H1 (cell line): ENCODE measurements around the gene MTTP. TPM values are rescaled to one million over a fixed set of nuclear protein-coding genes. Genes with fewer than 3 reads are reported as not detected.

Experiments
- CTCF ChIA-PET: fragments of 300-600 bp; sonication (Branson Sonifier 250); formaldehyde crosslinking; loops from one replicate; lab custom pipeline; 2021; ENCODE audit not compliant: partially characterized antibody; lab: Charles Lee
- POLR2A ChIA-PET: fragments of 300-600 bp; sonication (Branson Sonifier 250); formaldehyde crosslinking; loops from one replicate; lab custom pipeline; 2021; ENCODE audit warnings: inconsistent platforms; ENCODE audit not compliant: partially characterized antibody; lab: Charles Lee
- DNase-seq, 2 experiments: peaks; one replicate each; pipeline versions ENCODE4 v3.0.0 to v3.0.0-alpha.2; 2010 to 2022; ENCODE audit warnings: low spot score in 2 of 2, low read depth in 1 of 2, mixed read lengths in 1 of 2
- FAIRE-seq: peaks from 2 replicates; lab custom pipeline; 2011; peaks lifted over from hg19 to GRCh38; lab: Jason Lieb, UNC
- H2AFZ ChIP-seq: 2 replicates; pipeline ENCODE4 v1.8.1; 2012; ENCODE audit warnings: low read length, inconsistent platforms
- H2AK5ac ChIP-seq: 2 replicates; pipeline ENCODE4 v1.6.1; 2013; ENCODE audit warnings: low read depth, low read length
- H2BK120ac ChIP-seq: replicated peaks from 2 replicates; pipeline ENCODE3; 2013; ENCODE audit warnings: low read depth, low read length, inconsistent platforms
- H2BK12ac ChIP-seq: 2 replicates; pipeline ENCODE4 v1.6.1; 2013; ENCODE audit warnings: low read depth, low read length
- H2BK15ac ChIP-seq: 2 replicates; pipeline ENCODE4 v1.6.1; 2013; ENCODE audit warnings: low read length
- H2BK20ac ChIP-seq: 2 replicates; pipeline ENCODE4 v1.6.1; 2013; ENCODE audit warnings: low read length
- H2BK5ac ChIP-seq: 2 replicates; pipeline ENCODE4 v1.6.1; 2013; ENCODE audit warnings: low read depth, low read length
- H3K14ac ChIP-seq: 2 replicates; pipeline ENCODE4 v1.6.1; 2013; ENCODE audit warnings: inconsistent platforms; ENCODE audit not compliant: insufficient read length
- H3K18ac ChIP-seq: 2 replicates; pipeline ENCODE4 v1.6.1; 2013; ENCODE audit warnings: low read length; ENCODE audit errors: extremely low read depth
- H3K23ac ChIP-seq: 2 replicates; pipeline ENCODE4 v1.6.1; 2013; ENCODE audit warnings: inconsistent platforms; ENCODE audit not compliant: insufficient read length
- H3K23me2 ChIP-seq: 2 replicates; pipeline ENCODE4 v1.6.1; 2013; ENCODE audit warnings: low read depth, low read length
- H3K27ac ChIP-seq: 2 replicates; pipeline ENCODE4 v1.6.1; 2011; ENCODE audit warnings: low read depth, low read length, inconsistent platforms
- H3K27me3 ChIP-seq, 4 experiments: replicated peaks in 1 of 4; 1 replicate in 1 of 4; 2 replicates in 3 of 4; pipeline versions ENCODE4 v1.6.1 to v1.8.1; 2011 to 2013; ENCODE audit warnings: low read length in 3 of 4, mild to moderate bottlenecking in 3 of 4, inconsistent platforms in 2 of 4, mixed read lengths in 2 of 4, moderate library complexity in 1 of 4; ENCODE audit not compliant: control insufficient read depth in 3 of 4, insufficient read depth in 3 of 4; ENCODE audit errors: extremely low read depth in 1 of 4
- H3K36me3 ChIP-seq, 4 experiments: 2 replicates each; pipeline versions ENCODE4 v1.6.1 to v1.8.1; 2011 to 2013; ENCODE audit warnings: mild to moderate bottlenecking in 4 of 4, low read length in 3 of 4, moderate library complexity in 2 of 4, control low read depth in 1 of 4, inconsistent platforms in 1 of 4; ENCODE audit not compliant: insufficient read depth in 4 of 4, control insufficient read depth in 2 of 4
- H3K4ac ChIP-seq: replicated peaks from 2 replicates; pipeline ENCODE3; 2013; ENCODE audit warnings: low read length, low read depth, mixed read lengths, inconsistent platforms; ENCODE audit not compliant: insufficient read length
- H3K4me1 ChIP-seq, 4 experiments: replicated peaks in 1 of 4; 1 replicate in 1 of 4; 2 replicates in 3 of 4; pipeline versions ENCODE4 v1.6.1 to v1.8.1; 2011 to 2013; ENCODE audit warnings: low read length in 3 of 4, inconsistent platforms in 2 of 4, mixed read lengths in 1 of 4; ENCODE audit not compliant: insufficient read depth in 4 of 4, control insufficient read depth in 3 of 4
- H3K4me2 ChIP-seq, 2 experiments: 2 replicates each; pipeline versions ENCODE4 v1.6.1 to v1.8.1; 2011 to 2013; ENCODE audit warnings: low read depth in 2 of 2, low read length in 2 of 2, control low read depth in 1 of 2, inconsistent platforms in 1 of 2, mild to moderate bottlenecking in 1 of 2; ENCODE audit not compliant: insufficient read depth in 1 of 2
- H3K4me3 ChIP-seq, 4 experiments: fragments of 200-600, 300-600 bp in 1 of 4; sonication (generic), shearing (Covaris generic), sonication (Bioruptor Twin) in 1 of 4; 2 replicates each; pipeline versions ENCODE4 v1.5.1 to v1.8.1; 2011 to 2016; ENCODE audit warnings: low read length in 4 of 4, low read depth in 3 of 4, control low read depth in 2 of 4, inconsistent platforms in 2 of 4, mild to moderate bottlenecking in 2 of 4, mixed read lengths in 1 of 4, moderate library complexity in 1 of 4; ENCODE audit not compliant: insufficient read depth in 2 of 4; ENCODE audit errors: extremely low read depth in 1 of 4
- H3K56ac ChIP-seq: replicated peaks from 2 replicates; pipeline ENCODE3; 2013; ENCODE audit warnings: low read depth, mild to moderate bottlenecking, mixed read lengths, low read length, inconsistent platforms; ENCODE audit not compliant: insufficient read length
- H3K79me1 ChIP-seq: 2 replicates; pipeline ENCODE4 v1.6.1; 2013; ENCODE audit warnings: low read depth, low read length, control low read depth
- H3K79me2 ChIP-seq, 2 experiments: 2 replicates each; pipeline versions ENCODE4 v1.6.1 to v1.8.1; 2012 to 2013; ENCODE audit warnings: low read length in 2 of 2, mild to moderate bottlenecking in 2 of 2, inconsistent platforms in 1 of 2; ENCODE audit not compliant: insufficient read depth in 2 of 2, control insufficient read depth in 1 of 2
- H3K9ac ChIP-seq, 4 experiments: replicated peaks in 1 of 4; 1 replicate in 1 of 4; 2 replicates in 3 of 4; pipeline versions ENCODE4 v1.6.1 to v1.8.1; 2011 to 2013; ENCODE audit warnings: low read depth in 3 of 4, low read length in 3 of 4, control low read depth in 2 of 4, mild to moderate bottlenecking in 2 of 4, moderate library complexity in 2 of 4, inconsistent platforms in 1 of 4; ENCODE audit errors: extremely low read depth in 1 of 4
- H3K9me3 ChIP-seq, 2 experiments: 2 replicates each; pipeline versions ENCODE4 v1.6.1 to v1.8.1; 2012 to 2013; ENCODE audit warnings: mild to moderate bottlenecking in 2 of 2, moderate library complexity in 2 of 2, control low read depth in 1 of 2, inconsistent platforms in 1 of 2, low read depth in 1 of 2, low read length in 1 of 2, mixed read lengths in 1 of 2; ENCODE audit not compliant: insufficient read depth in 2 of 2
- H4K20me1 ChIP-seq, 2 experiments: replicated peaks in 1 of 2; 2 replicates each; pipeline versions ENCODE3 to v1.8.1; 2011 to 2013; ENCODE audit warnings: inconsistent platforms in 2 of 2, low read length in 2 of 2, mild to moderate bottlenecking in 1 of 2; ENCODE audit not compliant: insufficient read depth in 2 of 2, control insufficient read depth in 1 of 2
- H4K5ac ChIP-seq: 2 replicates; pipeline ENCODE4 v1.6.1; 2013; ENCODE audit warnings: low read length, low read depth, mixed read lengths, inconsistent platforms; ENCODE audit not compliant: insufficient read length
- H4K8ac ChIP-seq: 2 replicates; pipeline ENCODE4 v1.8.0; 2013; ENCODE audit warnings: mild to moderate bottlenecking, moderate library complexity, low read length, inconsistent platforms; ENCODE audit not compliant: insufficient read depth; ENCODE audit errors: extremely low read depth
- H4K91ac ChIP-seq: replicated peaks from 2 replicates; pipeline ENCODE3; 2013; ENCODE audit warnings: low read length, mixed read lengths, inconsistent platforms; ENCODE audit not compliant: insufficient read length
- CBX8 ChIP-seq: fragments of 300-800, 300-1000 bp; sonication (generic); IDR thresholded peaks from 2 replicates; pipeline ENCODE4 v1.7.1; 2016; ENCODE audit warnings: low read depth, low read length, borderline replicate concordance
- CHD1 ChIP-seq: IDR thresholded peaks from 2 replicates; pipeline ENCODE4 v1.6.1; 2012; ENCODE audit warnings: low read depth, low read length, improper control_type of control experiment
- CTBP2 ChIP-seq: IDR thresholded peaks from 2 replicates; pipeline ENCODE4 v1.7.0; 2011; ENCODE audit warnings: borderline replicate concordance, mild to moderate bottlenecking, moderate library complexity, mixed read lengths, low read length; ENCODE audit not compliant: insufficient read depth, insufficient read length
- EGR1 ChIP-seq: IDR thresholded peaks from 2 replicates; pipeline ENCODE4 v1.6.1; 2011; ENCODE audit warnings: low read depth, low read length, borderline replicate concordance
- GTF2F1 ChIP-seq: IDR thresholded peaks from 2 replicates; pipeline ENCODE4 v1.6.1; 2012; ENCODE audit warnings: low read depth, low read length, improper control_type of control experiment, borderline replicate concordance
- KDM1A ChIP-seq: fragments of 200-600, 300-600 bp; sonication (generic); IDR thresholded peaks from 2 replicates; pipeline ENCODE4 v1.7.1; 2016; ENCODE audit warnings: mild to moderate bottlenecking, low read length, borderline replicate concordance
- NANOG ChIP-seq: IDR thresholded peaks from 2 replicates; pipeline ENCODE4 v1.6.1; 2011; ENCODE audit warnings: low read length, low read depth, mild to moderate bottlenecking, inconsistent platforms; ENCODE audit not compliant: insufficient read depth, poor library complexity, severe bottlenecking
- TCF12 ChIP-seq: IDR thresholded peaks from 2 replicates; pipeline ENCODE4 v1.6.1; 2011; ENCODE audit warnings: low read depth, mild to moderate bottlenecking, low read length
- TEAD4 ChIP-seq: IDR thresholded peaks from 2 replicates; pipeline ENCODE4 v1.6.1; 2012; ENCODE audit warnings: low read depth, low read length, inconsistent platforms, mixed read lengths
- WGBS, 2 experiments: shearing (Covaris generic) in 1 of 2; methylation state at CpG; one replicate each; pipeline versions ENCODE4 v1.1.6 to v1.1.7; 2013 to 2015; ENCODE audit warnings: low lambda C conversion rate in 2 of 2, mixed read lengths in 2 of 2, inconsistent platforms in 1 of 2, low coverage in 1 of 2, missing lambda C conversion rate in 1 of 2; ENCODE audit not compliant: insufficient replicate concordance in 2 of 2, insufficient coverage in 1 of 2, insufficient read length in 1 of 2; ENCODE audit errors: extremely low coverage in 1 of 2, missing lambda C conversion rate in 1 of 2; 5-methylcytosine and 5-hydroxymethylcytosine counted together
- polyA plus RNA-seq, 7 experiments: library from polyadenylated mRNA; depleted of rRNA in 3 of 7; stranded (reverse) in 5 of 7; unstranded in 2 of 7; fragments of >200 nt in 5 of 7; fragments of 200-250 nt in 2 of 7; gene quantifications; 1 replicate in 5 of 7; 2 replicates in 1 of 7; 4 replicates in 1 of 7; pipeline versions ENCODE4 v1.2.1 to v1.2.3, GENCODE V29; 2011 to 2013; ENCODE audit warnings: missing spikeins in 2 of 7, mixed read lengths in 2 of 7
- total RNA-seq: library from RNA; stranded (reverse); fragmentation: NEBNext Ultra II Directional; extraction: Animal tissue kit (Norgen Biotek cat#: 25700); gene quantifications from 2 replicates; pipeline ENCODE4 v1.2.1, GENCODE V29; 2021
- TF ChIP-seq, protein P1 (sequence below): IDR thresholded peaks from 2 replicates; pipeline ENCODE4 v1.6.1; 2012; ENCODE audit warnings: low read length, inconsistent platforms

Gene MTTP
- total and polyA plus RNA-seq, 2 of the 8 experiments (the other 6 are each of a cell fraction or from before 2014, with no cell fraction given), result 0.12 to 0.26 TPM

DNA sequence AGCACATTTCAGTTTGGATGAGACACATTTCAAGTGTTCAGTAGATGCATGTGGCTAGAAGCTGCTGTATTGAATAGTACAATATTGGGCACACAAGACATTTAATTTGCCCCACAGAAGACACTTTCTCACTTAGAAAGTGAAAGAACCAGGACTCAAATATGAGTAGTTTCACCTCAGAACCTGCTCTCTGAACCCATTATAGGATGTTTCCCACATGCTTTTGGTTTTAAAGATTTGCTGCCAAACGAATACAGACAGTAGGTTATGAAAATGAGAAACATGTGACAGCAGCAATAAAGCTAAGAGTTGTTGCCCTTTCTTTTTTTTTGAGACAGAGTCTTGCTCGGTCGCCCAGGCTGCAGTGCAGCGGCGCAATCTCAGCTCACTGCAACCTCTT lies 50.7 kb downstream of the MTTP start:
- Histone ChIP-seq H2BK12ac (no peak overlapping the region), H3K27me3 (no peaks in the 10 kb centered on the region), H4K20me1 (no peaks in the 10 kb centered on the region), H3K4ac (no peak overlapping the region), H3K4me2 (no peak overlapping the region), H3K79me1 (no peaks in the 10 kb centered on the region), H3K36me3 (no peaks in the 10 kb centered on the region), H3K27ac (no peak overlapping the region), H3K9ac (no peak overlapping the region), H2AK5ac (no peak overlapping the region), H4K5ac (no peak overlapping the region), H2BK15ac (no peak overlapping the region), H2BK120ac (no peak overlapping the region), H3K4me3 (no peak overlapping the region), H3K9me3 (no peaks in the 10 kb centered on the region), H4K8ac (no peak overlapping the region), H3K14ac (no peak overlapping the region), H3K23ac (no peak overlapping the region), H4K91ac (no peak overlapping the region), H2BK5ac (no peak overlapping the region), H2BK20ac (no peak overlapping the region), H3K79me2 (no peaks in the 10 kb centered on the region), H3K56ac (no peak overlapping the region), H2AFZ (no peak overlapping the region), H3K4me1 (peaks cover 0 to 8% (median 3%) of the 10 kb centered on the region in 4 experiments; a peak in 2 of 7 replicates), H3K23me2 (no peaks in the 10 kb centered on the region; the same call in 1 of the 2 replicates), H3K18ac (no peak overlapping the region)
- FAIRE-seq (no peak), DNase-seq (no peak)
- POLR2A ChIA-PET, result no interaction called here
- CTCF ChIA-PET, result interaction anchor here (1.1 to 2.2 kb wide), 2 partner anchors 183 to 186 kb away, joined by 3 to 8 read pairs; no protein-coding TSS in a partner anchor
- 85% methylated on average over 5 of the region's 5 CpGs; no CpG with 5 or more reads in 1 of the 2 experiments for WGBS, 2 experiments
- no peak for TF ChIP-seq EGR1
- TF ChIP-seq KDM1A, result no peak
- no peak for TF ChIP-seq GTF2F1
- no peak for TF ChIP-seq TCF12
- no peak for TF ChIP-seq NANOG
- no peak for TF ChIP-seq CHD1
- TF ChIP-seq CTBP2, result no peak
- TF ChIP-seq, protein P1, sequence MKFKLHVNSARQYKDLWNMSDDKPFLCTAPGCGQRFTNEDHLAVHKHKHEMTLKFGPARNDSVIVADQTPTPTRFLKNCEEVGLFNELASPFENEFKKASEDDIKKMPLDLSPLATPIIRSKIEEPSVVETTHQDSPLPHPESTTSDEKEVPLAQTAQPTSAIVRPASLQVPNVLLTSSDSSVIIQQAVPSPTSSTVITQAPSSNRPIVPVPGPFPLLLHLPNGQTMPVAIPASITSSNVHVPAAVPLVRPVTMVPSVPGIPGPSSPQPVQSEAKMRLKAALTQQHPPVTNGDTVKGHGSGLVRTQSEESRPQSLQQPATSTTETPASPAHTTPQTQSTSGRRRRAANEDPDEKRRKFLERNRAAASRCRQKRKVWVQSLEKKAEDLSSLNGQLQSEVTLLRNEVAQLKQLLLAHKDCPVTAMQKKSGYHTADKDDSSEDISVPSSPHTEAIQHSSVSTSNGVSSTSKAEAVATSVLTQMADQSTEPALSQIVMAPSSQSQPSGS, result no peak
- no peak for TF ChIP-seq TEAD4
- TF ChIP-seq CBX8, result no peak
